Measurements from ENCODE around the gene EPB41L3. TPM values are rescaled to one million over a fixed set of nuclear protein-coding genes. Genes with fewer than 3 reads are reported as not detected.

EPB41L3 gene
- polyA plus RNA-seq, 1 experiment, result 45.0 TPM

- Histone ChIP-seq H3K4me3 (ENCODE audit: low read depth, low read length) (no peak overlapping the region), H3K27ac (ENCODE audit: low read depth, low read length) (no peak overlapping the region), H3K27me3 (ENCODE audit: control insufficient read depth, insufficient read depth, low read length) (no peaks in the 10 kb centered on the region), H3K9me3 (ENCODE audit: control insufficient read depth, insufficient read depth, low read length) (no peaks in the 10 kb centered on the region)
- DNase-seq (ENCODE audit: low read depth, low spot score), result no peak
- ChIA-PET CTCF (interaction anchor here (0.8 kb wide), 1 partner anchor 127 kb away, joined by 4 read pairs; no protein-coding TSS in a partner anchor), POLR2A (no interaction called here)
- TF ChIP-seq, protein P1, sequence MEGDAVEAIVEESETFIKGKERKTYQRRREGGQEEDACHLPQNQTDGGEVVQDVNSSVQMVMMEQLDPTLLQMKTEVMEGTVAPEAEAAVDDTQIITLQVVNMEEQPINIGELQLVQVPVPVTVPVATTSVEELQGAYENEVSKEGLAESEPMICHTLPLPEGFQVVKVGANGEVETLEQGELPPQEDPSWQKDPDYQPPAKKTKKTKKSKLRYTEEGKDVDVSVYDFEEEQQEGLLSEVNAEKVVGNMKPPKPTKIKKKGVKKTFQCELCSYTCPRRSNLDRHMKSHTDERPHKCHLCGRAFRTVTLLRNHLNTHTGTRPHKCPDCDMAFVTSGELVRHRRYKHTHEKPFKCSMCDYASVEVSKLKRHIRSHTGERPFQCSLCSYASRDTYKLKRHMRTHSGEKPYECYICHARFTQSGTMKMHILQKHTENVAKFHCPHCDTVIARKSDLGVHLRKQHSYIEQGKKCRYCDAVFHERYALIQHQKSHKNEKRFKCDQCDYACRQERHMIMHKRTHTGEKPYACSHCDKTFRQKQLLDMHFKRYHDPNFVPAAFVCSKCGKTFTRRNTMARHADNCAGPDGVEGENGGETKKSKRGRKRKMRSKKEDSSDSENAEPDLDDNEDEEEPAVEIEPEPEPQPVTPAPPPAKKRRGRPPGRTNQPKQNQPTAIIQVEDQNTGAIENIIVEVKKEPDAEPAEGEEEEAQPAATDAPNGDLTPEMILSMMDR (IDR thresholded peaks at IDR 0.05; ENCODE audit: low read depth, low read length), result no peak
These were observed 124.2 kb downstream of the EPB41L3 start for GRCh38 chr18:5419601-5420000.

DNA sequence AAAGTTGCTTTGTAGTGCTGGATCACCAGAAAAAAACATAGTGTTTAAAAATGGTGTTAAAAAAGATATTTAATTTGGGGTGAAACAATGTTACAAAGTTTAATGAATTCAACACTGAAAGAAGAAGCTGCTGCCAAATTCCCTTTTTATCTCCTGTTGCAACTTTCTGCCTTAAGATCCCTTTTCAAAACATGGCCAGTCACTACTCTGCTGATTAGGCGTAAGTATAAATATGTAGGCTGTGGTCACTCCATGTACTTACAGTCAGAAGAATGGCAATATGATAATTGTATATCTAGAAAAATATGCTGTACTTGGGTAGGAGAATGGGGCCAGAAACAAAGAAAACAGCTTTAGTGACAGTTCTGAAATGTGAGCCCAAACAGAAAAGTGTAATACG, 124.8 kb downstream of the EPB41L3 start:
- POLR2A ChIA-PET, result no interaction called here
- H3K4me3 ChIP-seq (ENCODE audit: low read depth, low read length), result no peak overlapping the region
- DNase-seq (ENCODE audit: low read depth, low spot score), result no peak
- no peaks in the 10 kb centered on the region for H3K9me3 ChIP-seq (ENCODE audit: control insufficient read depth, insufficient read depth, low read length)
- CTCF ChIA-PET, result interaction anchor here (0.8 kb wide), 1 partner anchor 128 kb away, joined by 4 read pairs; no protein-coding TSS in a partner anchor
- no peaks in the 10 kb centered on the region for H3K27me3 ChIP-seq (ENCODE audit: control insufficient read depth, insufficient read depth, low read length)
- TF ChIP-seq, protein P1 (IDR thresholded peaks at IDR 0.05; ENCODE audit: low read depth, low read length), result no peak
- no peak overlapping the region for H3K27ac ChIP-seq (ENCODE audit: low read depth, low read length)

DNA sequence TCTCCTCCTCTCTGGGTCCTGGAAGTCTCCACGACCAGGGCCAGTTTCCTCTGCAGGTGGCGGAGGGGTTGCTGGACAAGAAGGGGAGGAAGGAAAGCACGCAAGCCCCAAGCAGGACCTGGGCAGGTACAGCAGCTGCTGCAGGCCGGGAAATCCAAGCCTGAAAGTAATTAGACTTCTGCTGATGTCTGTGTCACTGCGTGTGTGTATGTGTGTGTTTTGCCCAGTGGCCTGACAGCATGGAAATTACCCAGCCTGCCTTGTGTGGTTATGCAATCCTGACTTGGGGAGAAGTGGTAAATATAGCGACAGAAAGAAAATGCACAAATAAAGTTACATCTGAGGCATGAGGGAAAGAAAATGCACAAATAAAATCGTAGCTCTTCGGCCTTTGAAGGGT, 126.5 kb downstream of the EPB41L3 start:
- POLR2A ChIA-PET, result no interaction called here
- TF ChIP-seq, protein P1 (IDR thresholded peaks at IDR 0.05; ENCODE audit: low read depth, low read length), result no peak
- H3K4me3 ChIP-seq (ENCODE audit: low read depth, low read length), result no peak overlapping the region
- CTCF ChIA-PET, result interaction anchor here (1.5 kb wide), 1 partner anchor 15 kb away, joined by 3 read pairs; no protein-coding TSS in a partner anchor
- H3K9me3 ChIP-seq (ENCODE audit: control insufficient read depth, insufficient read depth, low read length), result no peaks in the 10 kb centered on the region
- no peak overlapping the region for H3K27ac ChIP-seq (ENCODE audit: low read depth, low read length)
- DNase-seq (ENCODE audit: low read depth, low spot score), result no peak
- no peaks in the 10 kb centered on the region for H3K27me3 ChIP-seq (ENCODE audit: control insufficient read depth, insufficient read depth, low read length)

- POLR2A ChIA-PET, result no interaction called here
- H3K9me3 ChIP-seq (ENCODE audit: control insufficient read depth, insufficient read depth, low read length), result no peaks in the 10 kb centered on the region
These were observed 127.7 kb downstream of the EPB41L3 start for GRCh38 chr18:5416112-5416511.

DNA sequence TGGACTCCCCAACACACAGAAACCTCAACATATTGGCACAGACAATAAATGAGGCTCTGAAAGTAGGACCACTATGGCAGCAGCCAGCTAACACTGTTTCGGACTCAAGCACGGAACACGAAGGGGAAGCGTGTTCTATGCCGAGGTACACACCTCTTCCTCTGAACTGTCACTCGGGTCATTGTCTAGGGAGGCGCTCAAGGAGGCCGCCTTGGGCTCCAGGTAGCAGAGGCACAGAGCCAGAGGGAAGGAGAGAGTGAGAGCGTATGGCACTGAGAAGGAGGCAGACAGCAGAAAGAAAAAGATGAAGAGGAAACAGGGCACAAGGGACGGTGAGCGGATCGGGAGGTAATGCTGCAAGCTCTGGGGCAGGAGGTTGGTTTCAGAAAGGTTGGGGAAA, 128.1 kb downstream of the EPB41L3 start:
- Histone ChIP-seq H3K9me3 (ENCODE audit: control insufficient read depth, insufficient read depth, low read length) (no peaks in the 10 kb centered on the region), H3K27ac (ENCODE audit: low read depth, low read length) (no peak overlapping the region), H3K27me3 (ENCODE audit: control insufficient read depth, insufficient read depth, low read length) (no peaks in the 10 kb centered on the region), H3K4me3 (ENCODE audit: low read depth, low read length) (no peak overlapping the region)
- POLR2A ChIA-PET, result no interaction called here
- no peak for DNase-seq (ENCODE audit: low read depth, low spot score)
- CTCF ChIA-PET, result interaction anchor here (0.7 to 1.5 kb wide), 2 partner anchors 16 to 131 kb away, joined by 3 read pairs; no protein-coding TSS in a partner anchor
- TF ChIP-seq, protein P1 (IDR thresholded peaks at IDR 0.05; ENCODE audit: low read depth, low read length), result no peak

More at GRCh38 chr18:5416112-5416511, 127.7 kb downstream of the EPB41L3 start:
- H3K27ac ChIP-seq (ENCODE audit: low read depth, low read length), result no peak overlapping the region
- H3K4me3 ChIP-seq (ENCODE audit: low read depth, low read length), result no peak overlapping the region
- CTCF ChIA-PET, result interaction anchor here (0.7 to 1.5 kb wide), 2 partner anchors 16 to 130 kb away, joined by 3 read pairs; no protein-coding TSS in a partner anchor
- DNase-seq (ENCODE audit: low read depth, low spot score), result no peak
- H3K27me3 ChIP-seq (ENCODE audit: control insufficient read depth, insufficient read depth, low read length), result no peaks in the 10 kb centered on the region
- TF ChIP-seq, protein P1 (IDR thresholded peaks at IDR 0.05; ENCODE audit: low read depth, low read length), result no peak

Measured in AG04450 (cell line).